Measurements from ENCODE around the gene GUCY2D. TPM values are rescaled to one million over a fixed set of nuclear protein-coding genes. Genes with fewer than 3 reads are reported as not detected.

Gene GUCY2D
- total and polyA plus RNA-seq, 2 experiments from 2014 or later, result 0.07 to 0.08 TPM

- no peak for TF ChIP-seq ZNF462 (CRISPR knock-in tag; IDR thresholded peaks at IDR 0.05)
These were observed 27.7 kb upstream of the GUCY2D start (continued) for GRCh38 chr17:7974638-7975131.

GRCh38 chr17:7977039-7977438, 25.4 kb upstream of the GUCY2D start:
- no peaks in the 10 kb centered on the region for H3K4me1 Mint-ChIP-seq
- no peaks in the 10 kb centered on the region for H3K36me3 Mint-ChIP-seq (ENCODE audit: low read depth)
- no peak for DNase-seq (ENCODE audit: low spot score)
- H3K27me3 Mint-ChIP-seq (ENCODE audit: insufficient read depth, low read depth, poor library complexity), result peaks cover 9% of the 10 kb centered on the region
- Histone ChIP-seq H3K79me2 (replicated peaks; ENCODE audit: insufficient read depth) (no peaks in the 10 kb centered on the region), H3K4me3 (no peak overlapping the region), H2AFZ (no peak overlapping the region), H3K36me3 (ENCODE audit: insufficient read depth) (no peaks in the 10 kb centered on the region), H4K20me1 (replicated peaks; ENCODE audit: insufficient read depth) (no peaks in the 10 kb centered on the region), H3K9me2 (ENCODE audit: insufficient read depth) (no peaks in the 10 kb centered on the region), H3F3A (replicated peaks; ENCODE audit: low read depth) (no peaks in the 10 kb centered on the region), H3K4me1 (ENCODE audit: insufficient read depth) (no peaks in the 10 kb centered on the region), H3K27me3 (ENCODE audit: insufficient read depth) (no peaks in the 10 kb centered on the region), H3K27ac (ENCODE audit: low read depth) (no peak overlapping the region), H3K4me2 (no peak overlapping the region)
- ATAC-seq, result no peak
- H3K9me3 Mint-ChIP-seq, result peaks cover 14% of the 10 kb centered on the region
- H3K27ac Mint-ChIP-seq, result no peak overlapping the region
- no peak overlapping the region; the same call in 2 of the 3 replicates for H3K4me3 Mint-ChIP-seq
- TF ChIP-seq EZH2phosphoT487 (IDR thresholded peaks at IDR 0.05; ENCODE audit: unreplicated experiment) (no peak), STAT1 (IDR thresholded peaks at IDR 0.05; ENCODE audit: unreplicated experiment) (no peak), POLR2AphosphoS5 (IDR thresholded peaks at IDR 0.05; ENCODE audit: low read depth) (no peak), ZNF462 (CRISPR knock-in tag; IDR thresholded peaks at IDR 0.05) (no peak), JUNB (IDR thresholded peaks at IDR 0.05; ENCODE audit: unreplicated experiment) (no peak), NANOG (IDR thresholded peaks at IDR 0.05; ENCODE audit: borderline replicate concordance) (no peak), EZH2 (IDR thresholded peaks at IDR 0.05; ENCODE audit: low read depth, unreplicated experiment) (no peak), CTCF (conservative IDR thresholded peaks at IDR 0.05; ENCODE audit: low read depth in 2 of 2) (no peak)

Data from GM23338 (cell line).